ENCODE results near the gene XRRA1.
"Not testable (repeated sequence)": the region's sequence is repeated elsewhere in the genome, so short reads cannot be mapped to it uniquely, and the experiment has no call there.

The XRRA1 gene

GRCh38 chr11:74948898-74949752 is at the start of gene XRRA1, which contains the start of gene SPCS2:
XRRA1 (minus strand) TSS chr11:74949091; CDS start chr11:74940878, 8,213 bp downstream.
SPCS2 (plus strand) TSS chr11:74949266; CDS start chr11:74949286, 20 bp downstream.
- peak; percentile 99 for DNase-seq

- no peak for DNase-seq
Measured at GRCh38 chr11:74992852-74993251, 44.0 kb upstream of the XRRA1 start.

GRCh38 chr11:74990941-74991340 is 42.0 kb upstream of the XRRA1 start:
- no peak for DNase-seq

GRCh38 chr11:74990150-74990549 is 41.3 kb upstream of the XRRA1 start:
- DNase-seq: not testable (repeated sequence)

- no peak for DNase-seq
Measured at GRCh38 chr11:74989260-74989638, 40.4 kb upstream of the XRRA1 start.

- DNase-seq: peak; percentile 91
Measured at GRCh38 chr11:74988541-74989259, 39.8 kb upstream of the XRRA1 start, which contains the start of gene NEU3. NEU3 (plus strand) TSS chr11:74988933; CDS start chr11:74989061, 128 bp downstream.

GRCh38 chr11:74984730-74985129 is 35.8 kb upstream of the XRRA1 start:
- no peak for DNase-seq

- no peak for DNase-seq
Measured at GRCh38 chr11:74984070-74984469, 35.2 kb upstream of the XRRA1 start.

GRCh38 chr11:74981888-74982287 is 33.0 kb upstream of the XRRA1 start:
- DNase-seq: no peak

- DNase-seq: no peak
Measured at GRCh38 chr11:74980634-74981033, 31.7 kb upstream of the XRRA1 start.

- DNase-seq: no peak
Measured at GRCh38 chr11:74978041-74978440, 29.1 kb upstream of the XRRA1 start.

GRCh38 chr11:74971424-74971823 is 22.5 kb upstream of the XRRA1 start:
- DNase-seq: no peak

- no peak for DNase-seq
Measured at GRCh38 chr11:74970852-74971395, 22.0 kb upstream of the XRRA1 start.

GRCh38 chr11:74966651-74967050 is 17.8 kb upstream of the XRRA1 start:
- no peak for DNase-seq

- not testable (repeated sequence) for DNase-seq
Measured at GRCh38 chr11:74960128-74960527, 11.2 kb upstream of the XRRA1 start.

- DNase-seq: no peak
Measured at GRCh38 chr11:74957937-74958629, 9.2 kb upstream of the XRRA1 start.

- DNase-seq: no peak
Measured at GRCh38 chr11:74956397-74957015, 7.6 kb upstream of the XRRA1 start.

GRCh38 chr11:74954199-74954598 is 5.3 kb upstream of the XRRA1 start:
- DNase-seq: no peak

GRCh38 chr11:74953451-74953850 is 4.6 kb upstream of the XRRA1 start:
- DNase-seq: no peak

GRCh38 chr11:74952752-74953151 is 3.9 kb upstream of the XRRA1 start:
- no peak for DNase-seq

GRCh38 chr11:74951226-74951625 is 2.3 kb upstream of the XRRA1 start:
- DNase-seq: no peak

- DNase-seq: no peak
Measured at GRCh38 chr11:74950374-74950969, 1.6 kb upstream of the XRRA1 start.
